HuH-7 (cell line): Measurements from ENCODE around the gene LMNTD2.

ENCODE experiments used
- DNase-seq: peaks from one replicate; pipeline ENCODE4 v3.0.0; 2011; ENCODE audit warnings: low spot score

The LMNTD2 gene

DNA sequence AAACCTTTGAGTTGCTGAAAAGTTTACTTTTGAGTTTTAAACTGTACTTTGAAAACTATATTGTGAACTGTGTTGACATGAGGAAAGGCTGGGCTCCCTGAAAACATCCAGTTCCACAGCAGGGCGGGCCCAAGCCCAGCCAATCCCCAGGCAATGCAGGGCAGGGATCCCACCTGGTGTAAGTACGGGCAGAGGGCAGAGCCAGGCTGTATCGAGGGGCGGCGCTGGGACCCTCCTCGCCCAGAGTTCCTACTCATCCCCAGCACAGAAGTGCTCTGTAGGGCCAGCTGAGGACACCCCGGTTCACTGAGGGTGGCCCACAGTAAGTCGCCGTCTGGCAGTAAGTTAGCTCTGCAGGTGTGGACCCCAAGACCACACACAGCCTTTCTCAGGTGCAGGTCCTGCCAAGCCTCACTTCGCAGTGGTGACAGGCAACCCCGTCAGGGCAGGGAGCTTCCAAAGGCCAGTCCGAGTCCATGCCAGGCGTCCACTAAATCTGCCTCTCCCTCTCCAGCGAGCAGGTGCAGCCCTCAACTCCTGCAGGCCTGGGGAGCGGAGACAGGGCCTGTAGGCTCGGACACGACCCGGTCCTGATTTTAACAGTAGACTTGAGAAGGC is 6.6 kb upstream of the LMNTD2 start:
- no peak for DNase-seq

DNA sequence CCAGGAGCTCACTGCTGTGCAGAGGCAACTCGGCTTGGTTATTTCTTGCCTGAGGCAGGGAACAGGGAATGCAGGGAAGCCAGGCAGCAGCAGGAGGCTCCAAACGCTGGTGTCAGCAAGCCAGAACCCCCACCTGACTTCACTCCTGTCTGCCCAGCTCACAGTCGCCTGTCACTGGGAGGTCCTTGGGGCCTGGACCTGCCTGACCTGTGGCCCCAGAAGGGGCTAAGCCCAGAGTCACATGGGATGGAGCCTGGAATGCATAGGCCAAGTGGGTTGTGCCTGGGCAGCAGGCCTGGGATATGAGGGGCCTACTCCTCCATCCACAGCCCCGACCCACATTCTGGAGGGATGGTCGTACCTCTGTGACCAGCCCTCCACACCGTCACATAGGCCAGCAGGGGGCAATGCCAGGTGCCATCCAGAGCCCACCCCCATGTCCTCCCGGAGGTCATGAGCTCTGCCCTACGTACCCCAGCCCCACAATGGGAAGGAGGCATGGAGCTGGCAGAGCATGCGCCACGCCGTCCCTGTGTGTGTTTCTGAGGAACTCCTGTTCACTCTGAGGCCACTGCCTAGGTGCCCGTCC is 5.5 kb upstream of the LMNTD2 start:
- DNase-seq = no peak

DNA sequence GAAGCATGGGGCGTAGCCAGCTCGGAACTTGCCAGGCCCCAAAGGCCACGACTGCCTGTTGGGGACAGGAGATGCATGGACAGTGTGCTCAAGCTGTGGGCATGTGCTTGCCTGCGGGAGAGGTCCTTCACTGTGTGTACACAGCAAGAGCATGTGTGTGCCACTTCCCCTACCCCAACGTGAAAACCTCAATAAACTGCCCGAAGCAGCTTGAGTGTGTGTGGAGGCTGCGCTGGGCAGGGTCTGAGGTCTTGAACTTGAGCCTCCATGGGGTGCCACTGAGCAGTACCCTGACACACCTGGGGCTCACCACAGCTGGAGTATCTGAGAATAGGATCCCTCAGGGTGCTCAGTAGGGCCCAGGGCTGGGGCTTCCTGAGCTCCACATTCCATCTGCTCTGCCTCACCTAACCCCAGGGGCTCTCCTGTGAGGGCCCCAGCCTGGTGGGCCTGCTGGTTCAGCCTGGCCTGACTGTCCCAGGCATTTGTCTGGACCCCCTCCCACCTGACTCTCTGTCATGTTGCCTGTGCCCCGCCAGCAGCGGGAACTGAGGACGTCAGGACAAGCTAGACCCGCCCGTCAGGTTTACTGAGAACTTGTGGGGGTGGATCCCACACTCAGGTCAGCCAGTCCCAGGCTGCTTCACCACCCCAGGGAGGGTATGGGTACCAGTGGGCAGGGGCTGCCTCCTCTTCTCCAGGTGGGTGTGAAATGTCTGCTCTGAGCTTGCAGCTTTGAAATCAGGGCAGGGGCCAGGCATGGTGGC is 3.5 kb upstream of the LMNTD2 start:
- DNase-seq = no peak

DNA sequence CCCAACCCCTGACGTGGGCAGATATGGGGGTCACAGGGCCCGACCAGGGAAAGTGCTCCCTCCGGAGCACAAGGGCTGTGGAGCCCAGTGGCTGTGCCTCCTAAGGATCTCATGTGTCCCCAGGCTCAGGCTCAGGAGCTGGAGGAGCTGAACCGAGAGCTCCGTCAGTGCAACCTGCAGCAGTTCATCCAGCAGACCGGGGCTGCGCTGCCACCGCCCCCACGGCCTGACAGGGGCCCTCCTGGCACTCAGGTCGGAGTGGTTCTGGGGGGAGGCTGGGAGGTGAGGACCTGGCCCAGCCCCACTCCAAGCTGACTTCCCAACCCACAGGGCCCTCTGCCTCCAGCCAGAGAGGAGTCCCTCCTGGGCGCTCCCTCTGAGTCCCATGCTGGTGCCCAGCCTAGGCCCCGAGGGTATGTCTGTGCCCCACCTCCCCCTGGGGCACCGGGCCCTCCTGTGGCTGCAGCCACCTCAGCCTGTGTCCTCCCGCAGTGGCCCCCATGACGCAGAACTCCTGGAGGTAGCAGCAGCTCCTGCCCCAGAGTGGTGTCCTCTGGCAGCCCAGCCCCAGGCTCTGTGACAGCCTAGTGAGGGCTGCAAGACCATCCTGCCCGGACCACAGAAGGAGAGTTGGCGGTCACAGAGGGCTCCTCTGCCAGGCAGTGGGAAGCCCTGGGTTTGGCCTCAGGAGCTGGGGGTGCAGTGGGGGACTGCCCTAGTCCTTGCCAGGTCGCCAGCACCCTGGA is 2.7 kb upstream of the LMNTD2 start:
- no peak for DNase-seq

DNA sequence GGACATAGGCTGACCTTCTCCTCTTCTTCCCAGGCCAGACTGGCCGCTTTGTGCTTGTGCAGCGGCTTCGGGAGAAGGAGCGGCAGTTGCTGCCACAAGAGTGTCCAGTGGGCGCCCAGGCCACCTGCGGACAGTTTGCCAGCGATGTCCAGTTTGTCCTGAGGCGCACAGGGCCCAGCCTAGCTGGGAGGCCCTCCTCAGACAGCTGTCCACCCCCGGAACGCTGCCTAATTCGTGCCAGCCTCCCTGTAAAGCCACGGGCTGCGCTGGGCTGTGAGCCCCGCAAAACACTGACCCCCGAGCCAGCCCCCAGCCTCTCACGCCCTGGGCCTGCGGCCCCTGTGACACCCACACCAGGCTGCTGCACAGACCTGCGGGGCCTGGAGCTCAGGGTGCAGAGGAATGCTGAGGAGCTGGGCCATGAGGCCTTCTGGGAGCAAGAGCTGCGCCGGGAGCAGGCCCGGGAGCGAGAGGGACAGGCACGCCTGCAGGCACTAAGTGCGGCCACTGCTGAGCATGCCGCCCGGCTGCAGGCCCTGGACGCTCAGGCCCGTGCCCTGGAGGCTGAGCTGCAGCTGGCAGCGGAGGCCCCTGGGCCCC is 1.6 kb upstream of the LMNTD2 start:
- no peak for DNase-seq

DNA sequence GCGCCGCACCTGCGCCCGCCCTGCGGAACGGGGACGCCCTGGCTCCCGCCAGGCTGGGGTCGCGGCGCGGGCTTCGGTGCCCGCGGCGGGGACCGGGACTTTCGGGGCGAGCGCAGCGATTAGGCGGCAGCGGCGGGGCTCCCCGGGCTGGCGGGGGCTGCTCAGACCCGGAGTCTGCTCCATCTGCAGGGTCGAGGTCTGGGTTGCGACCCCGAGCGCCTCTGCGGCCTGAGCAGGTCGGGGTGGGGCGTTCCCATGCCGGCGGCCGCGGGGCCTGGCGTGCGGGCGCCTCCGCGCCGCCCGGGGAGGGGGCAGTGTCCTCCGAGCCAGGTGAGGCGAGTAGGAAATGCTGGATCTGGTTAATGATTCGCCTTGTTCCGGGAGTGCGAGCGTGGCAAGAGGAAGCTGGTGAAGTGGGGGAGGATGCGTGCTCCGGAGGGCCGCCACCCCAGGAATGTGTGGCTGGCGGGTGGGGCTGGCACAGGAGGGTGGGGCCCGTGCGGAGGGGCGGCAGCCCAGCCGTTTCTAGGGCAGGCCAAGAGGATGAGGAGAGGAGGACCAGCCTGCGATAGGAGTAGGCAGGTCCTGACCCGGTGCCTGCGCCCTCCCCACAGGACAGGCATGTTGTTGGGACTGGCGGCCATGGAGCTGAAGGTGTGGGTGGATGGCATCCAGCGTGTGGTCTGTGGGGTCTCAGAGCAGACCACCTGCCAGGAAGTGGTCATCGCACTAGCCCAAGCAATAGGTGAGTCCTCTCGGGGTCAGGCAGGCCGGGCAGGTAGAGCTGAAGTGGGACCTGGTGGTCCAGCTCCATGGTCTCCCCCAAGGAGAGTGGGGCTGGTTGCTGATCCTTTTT is 838 bp upstream of the LMNTD2 start:
- peak; percentile 74 for DNase-seq

DNA sequence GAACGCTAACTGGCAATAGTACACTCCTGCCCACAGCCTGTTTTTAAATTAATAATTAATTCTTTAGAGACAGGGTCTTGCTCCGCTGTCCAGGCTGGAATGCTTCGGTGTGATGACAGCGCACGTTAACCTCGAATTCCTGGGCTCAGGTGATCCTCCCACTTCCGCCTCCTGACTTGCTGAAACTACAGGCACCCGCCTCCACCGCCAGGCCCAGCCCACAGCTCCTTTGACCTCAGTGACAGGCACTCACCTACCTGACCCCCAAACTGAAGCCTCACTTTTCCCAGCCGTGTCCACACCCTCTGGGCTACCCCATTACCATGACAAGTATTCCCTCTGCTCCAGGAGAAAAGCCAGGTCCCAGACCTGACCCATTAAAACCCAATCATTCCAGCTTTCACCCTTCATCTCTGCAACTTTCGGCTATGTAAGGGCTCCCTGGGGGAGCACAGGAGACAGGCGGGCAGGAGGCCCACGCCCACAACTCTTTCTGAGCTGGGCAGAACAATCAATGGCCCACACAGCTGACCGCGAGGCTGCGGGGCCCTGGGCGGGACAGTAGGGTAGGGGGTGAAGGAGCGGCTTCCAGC is 730 bp downstream of the LMNTD2 start:
- DNase-seq = no peak

DNA sequence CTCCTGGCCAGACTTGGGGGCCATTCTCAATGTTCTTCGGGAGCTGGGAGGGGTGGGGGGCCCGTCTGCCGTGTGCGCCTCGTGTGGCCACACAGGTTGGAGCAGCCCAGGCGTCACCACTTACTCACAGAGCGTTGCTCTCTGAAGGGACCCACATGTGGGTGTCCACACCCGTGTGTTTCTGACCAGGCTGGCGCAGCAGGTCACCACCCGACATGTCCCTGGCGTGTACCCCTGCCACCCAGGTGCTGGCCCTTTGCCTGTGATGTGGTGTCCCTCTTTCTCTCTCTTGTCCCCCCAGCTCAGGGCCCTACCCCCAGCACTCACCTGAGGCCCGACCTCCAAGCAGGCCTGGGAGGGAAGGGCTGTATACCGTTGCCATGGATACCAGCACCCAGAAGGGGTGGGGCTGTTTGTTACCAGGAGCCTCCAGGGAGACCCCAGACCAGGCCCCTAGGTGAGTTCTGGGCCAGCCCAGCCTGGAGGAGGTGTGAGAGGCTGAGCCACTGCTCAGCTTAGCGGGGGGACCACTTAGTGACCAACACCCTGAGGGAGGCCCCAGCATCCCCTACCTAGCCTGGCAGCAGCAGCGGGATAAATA is 1.4 kb downstream of the LMNTD2 start:
- DNase-seq = no peak

DNA sequence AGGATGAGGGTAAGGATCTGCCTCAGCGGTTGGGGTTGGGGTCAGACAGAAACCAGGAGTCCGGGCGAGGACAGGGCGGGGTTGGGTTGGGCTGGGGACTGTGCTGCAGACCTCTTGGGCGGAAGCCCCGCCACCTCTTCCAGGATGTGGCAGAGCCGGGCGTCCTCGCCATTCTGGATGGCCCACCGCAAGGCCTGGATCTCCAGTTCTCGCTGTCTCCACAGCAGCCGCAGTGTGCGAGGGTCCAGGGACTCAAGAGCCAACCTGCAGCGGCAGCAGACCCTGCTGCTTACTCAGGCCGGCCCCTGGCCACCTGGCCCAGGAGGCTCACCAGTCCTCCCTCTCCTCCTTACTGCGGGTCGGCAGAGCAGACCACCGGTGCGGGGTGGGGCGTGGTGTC is 2.0 kb downstream of the LMNTD2 start:
- no peak for DNase-seq

DNA sequence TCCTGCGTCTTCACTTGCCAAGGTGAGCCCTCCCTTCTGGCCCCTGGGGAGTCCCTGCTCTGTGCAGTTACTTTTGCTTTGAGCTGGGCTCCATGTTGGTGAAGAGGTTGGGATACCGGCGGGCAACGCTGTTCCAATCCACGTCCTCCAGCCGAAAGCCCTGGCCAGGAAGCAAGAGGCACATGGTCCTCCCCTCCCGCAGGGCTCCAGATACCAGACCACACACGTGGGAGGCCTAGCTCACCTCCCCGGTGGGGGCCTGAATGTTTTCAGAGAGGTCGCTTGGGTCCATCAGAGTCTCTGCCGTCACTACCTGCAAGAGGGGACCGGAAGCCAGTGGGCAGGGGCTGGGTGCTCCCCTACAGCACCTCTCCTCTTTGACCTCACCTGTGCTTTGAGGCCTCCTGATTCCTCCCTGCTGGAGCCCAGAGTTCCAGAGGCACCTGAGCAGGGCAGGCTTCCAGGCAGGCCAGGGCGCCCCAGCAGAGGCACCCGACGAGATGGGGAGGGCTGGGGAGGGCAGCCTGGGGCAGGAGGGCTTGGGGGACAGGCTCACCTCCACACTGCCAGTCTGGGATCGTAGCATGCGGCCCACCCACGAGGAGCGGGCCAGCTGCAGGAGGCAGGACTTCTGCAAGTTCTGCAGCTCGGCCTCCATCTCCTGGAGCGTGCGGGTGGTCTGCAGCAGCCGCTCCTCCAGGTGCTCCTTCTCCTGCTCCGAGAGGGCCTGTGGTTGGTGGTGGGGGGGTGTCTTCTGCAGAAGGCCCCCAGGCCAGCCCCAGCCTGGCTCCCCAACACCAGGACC is 3.0 kb downstream of the LMNTD2 start:
- no peak for DNase-seq

DNA sequence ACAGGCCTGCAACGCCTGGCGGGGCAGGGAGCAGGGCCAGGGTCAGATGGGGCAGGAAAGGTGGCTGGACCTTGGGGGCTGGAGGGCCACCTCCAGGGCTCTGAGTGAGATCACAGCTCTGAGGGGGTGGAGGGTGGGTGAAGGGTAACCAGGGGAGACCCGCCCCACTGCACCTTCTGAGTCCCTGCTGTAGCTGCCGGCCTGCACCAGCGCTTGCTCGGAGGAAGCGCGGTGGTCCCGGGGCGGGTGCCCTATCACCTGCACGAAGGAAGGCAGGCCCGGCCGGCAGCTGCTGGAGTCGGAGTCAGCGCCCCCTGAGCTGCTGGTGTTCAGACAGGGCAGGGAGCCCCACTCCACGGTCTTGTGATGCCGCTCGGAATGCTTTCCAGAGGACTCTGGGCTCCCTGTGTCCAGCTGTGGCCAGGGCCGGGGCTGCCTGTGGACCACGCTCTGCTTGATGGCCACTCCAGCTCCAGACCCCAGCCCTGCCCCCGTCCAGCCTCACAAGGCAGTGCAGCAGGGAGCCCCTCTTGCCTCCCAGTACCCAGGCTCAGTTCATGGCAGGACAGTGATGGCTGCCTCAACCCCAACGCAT is 3.8 kb downstream of the LMNTD2 start:
- no peak for DNase-seq

DNA sequence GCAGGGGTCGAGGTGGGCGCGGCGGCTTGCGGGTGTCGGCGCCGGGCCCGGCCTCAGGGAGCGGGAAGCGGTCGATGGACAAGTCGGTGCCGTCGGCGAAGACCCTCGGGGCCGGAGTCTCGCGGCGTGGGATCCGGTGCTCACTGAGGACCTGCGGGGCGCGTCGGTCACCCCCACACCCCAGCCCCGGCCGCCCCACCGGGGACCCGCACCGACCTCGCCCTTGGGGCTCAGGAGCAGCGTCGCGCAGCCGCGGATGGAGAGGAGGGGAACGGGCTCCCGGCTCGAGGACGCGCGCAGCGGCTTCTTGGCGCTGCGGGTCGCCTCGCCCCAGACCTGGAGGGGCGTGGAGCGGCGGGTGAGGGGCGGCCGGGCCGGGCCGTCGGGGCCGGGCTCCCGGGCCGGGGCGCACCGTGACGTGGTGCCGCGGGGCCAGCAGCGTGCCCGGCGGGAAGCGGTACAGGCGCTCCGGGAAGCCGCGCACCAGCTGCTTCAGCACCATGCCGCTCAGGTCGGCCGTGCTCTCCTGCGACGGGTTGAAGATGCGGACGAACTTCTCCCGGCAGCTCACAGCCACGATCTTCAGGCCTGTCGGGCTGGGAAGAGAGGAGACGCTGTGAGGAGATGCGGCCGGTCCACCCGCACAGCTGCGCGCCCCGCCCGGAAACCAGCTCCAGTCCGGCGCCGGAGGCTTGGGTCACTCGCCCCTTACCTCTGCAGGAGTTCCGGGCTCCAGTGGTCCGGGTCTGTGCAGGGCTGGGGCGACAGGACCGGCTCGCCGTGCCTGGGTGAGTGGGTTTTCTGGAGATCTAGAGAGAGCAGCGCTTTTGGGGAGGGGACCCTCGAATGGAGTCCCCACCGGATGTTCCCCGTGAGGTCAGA is 4.5 kb downstream of the LMNTD2 start:
- DNase-seq = no peak

DNA sequence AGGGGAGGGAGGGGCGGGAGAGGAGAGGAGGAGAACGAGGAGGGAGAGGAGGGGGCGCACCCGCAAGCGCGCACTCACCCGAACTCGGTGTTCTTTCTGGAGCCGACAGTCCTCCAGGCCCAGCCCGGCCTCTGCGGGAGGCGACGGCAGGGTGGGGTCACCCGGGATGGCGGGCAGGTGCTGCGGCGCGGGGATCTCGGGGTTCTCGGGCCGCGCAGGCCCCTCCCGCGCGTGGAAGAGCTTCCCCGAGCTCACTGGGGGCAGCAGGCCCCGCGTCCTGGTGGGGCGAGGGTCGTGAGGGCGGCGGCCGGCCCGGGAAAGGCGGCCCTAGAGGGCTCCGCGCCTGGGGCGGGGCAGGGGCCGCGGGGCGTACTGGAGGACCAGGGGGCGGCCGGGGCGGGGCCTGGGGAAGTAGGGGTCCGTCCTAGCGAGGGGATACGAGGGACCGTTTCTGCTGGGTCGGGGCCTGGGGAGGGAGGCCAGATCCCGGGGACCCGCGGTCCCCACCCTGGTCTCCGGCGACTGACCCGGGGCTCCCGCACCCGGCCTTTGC is 5.2 kb downstream of the LMNTD2 start:
- no peak for DNase-seq

DNA sequence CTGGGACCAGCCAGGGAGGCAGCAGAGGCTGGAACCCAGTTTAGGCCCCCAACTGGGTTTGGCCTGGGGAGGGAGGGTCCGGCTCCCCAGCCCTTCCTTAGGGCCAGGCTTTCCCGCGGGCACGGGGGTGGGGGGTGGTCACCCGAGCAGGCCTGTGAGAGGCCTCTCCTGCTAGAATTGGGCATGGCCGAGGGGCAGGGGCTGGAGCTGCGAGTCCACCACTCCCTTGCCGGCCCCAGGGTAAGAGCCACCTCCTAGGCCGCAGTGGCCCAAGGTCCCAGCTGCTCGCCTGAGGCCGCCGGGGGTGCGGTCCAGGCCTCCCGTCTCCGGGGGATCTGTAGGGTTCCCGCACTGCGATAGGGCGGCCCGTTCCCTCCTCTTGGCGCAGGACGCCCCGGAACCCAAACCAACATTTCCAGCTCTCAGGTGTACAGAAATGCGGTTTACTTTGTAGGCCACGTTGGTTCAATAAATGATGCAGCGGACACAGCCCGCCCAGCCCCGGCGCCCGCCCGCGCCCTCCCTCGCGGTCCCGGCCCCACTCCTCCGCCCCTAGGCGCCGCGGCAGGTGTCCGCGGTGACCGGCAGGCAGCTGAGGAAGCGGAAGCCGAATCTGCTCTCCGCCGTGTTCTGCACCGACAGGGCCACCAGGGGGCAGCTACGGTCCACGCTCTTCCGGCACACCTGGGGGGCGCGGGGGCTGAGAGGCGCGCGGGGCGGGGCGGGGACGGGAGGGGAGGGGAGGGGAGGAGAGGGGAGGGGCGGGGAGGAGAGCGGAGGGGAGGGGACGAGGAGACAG is 5.9 kb downstream of the LMNTD2 start:
- peak; percentile 78 for DNase-seq

DNA sequence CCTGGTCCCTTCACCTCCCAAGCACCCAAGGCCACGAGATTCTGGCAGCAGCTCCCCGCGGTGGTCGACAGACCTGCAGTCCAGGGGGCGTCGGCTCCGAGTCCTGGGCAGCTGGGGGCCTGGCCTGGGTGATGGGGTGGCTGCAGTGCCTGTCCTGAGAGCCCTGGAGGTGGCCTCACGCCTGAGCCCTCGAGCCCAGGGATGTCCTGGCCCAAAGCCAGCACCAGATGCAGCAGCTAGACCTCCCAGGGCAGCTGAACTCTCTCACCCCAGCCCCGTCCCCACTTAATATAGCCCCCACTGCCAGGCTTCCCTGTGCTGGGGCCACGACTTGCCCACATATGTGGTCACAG is 6.6 kb downstream of the LMNTD2 start:
- no peak for DNase-seq

DNA sequence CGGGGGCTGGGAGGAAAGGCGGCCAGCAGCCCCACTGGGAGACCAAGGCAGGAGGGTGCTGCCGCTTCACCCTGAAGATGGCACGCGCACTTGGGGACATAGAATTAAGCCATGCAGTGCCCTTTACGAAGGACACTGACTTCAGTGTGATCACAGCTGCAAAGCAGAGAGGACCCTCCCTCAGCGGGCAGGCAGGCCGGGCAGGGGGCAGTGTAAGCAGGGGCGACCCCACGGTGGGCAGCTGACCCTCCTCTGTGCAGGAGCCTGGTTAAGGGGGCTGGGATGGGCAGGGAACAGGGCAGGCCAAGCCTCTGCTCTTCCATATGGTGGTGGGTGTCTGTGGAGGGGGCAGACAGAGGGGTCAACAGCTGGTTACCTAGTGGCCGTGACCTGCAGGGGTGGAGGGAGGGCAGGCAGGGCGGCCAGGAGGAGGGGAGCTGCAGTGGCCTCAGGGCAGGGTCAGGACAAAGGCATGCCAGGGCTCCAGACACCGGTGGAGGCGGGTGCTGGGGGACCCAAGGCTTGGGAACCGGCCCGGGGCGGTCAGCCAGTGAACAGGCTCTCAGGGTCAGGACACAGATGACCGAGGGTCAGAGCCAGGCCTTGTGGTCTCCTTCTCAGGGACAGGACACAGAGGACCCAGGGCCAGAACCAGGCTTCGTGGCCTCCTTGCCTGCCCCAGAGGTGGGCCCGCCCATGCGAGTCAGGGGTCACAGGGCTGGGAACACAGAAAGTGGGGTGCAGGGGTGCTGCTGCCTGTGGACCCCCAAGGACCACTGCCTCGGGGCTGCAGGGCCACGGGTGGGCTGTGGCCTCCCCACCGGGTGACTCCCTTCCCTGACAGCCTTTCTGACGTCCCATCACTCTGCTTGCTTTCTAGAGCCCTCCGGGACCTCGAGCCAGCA is 7.2 kb downstream of the LMNTD2 start:
- DNase-seq = no peak
